GM18951 (cell line): ENCODE data around the gene AHSG.

Experiments used
- POLR2A ChIP-seq: IDR thresholded peaks from 4 replicates; pipeline ENCODE4 v1.6.1; 2011; ENCODE audit warnings: mild to moderate bottlenecking; ENCODE audit not compliant: insufficient read length, insufficient read depth; ENCODE audit errors: extremely low read depth
- in situ Hi-C: fragments of 300-500 bp; cut with MboI; formaldehyde crosslinking; loops from one replicate; pipeline ENCODE4 v1.12.0; 2022; ENCODE audit warnings: low sequenced_read_pairs, mixed read lengths, inconsistent platforms; ENCODE audit not compliant: unreplicated experiment

AHSG gene

DNA sequence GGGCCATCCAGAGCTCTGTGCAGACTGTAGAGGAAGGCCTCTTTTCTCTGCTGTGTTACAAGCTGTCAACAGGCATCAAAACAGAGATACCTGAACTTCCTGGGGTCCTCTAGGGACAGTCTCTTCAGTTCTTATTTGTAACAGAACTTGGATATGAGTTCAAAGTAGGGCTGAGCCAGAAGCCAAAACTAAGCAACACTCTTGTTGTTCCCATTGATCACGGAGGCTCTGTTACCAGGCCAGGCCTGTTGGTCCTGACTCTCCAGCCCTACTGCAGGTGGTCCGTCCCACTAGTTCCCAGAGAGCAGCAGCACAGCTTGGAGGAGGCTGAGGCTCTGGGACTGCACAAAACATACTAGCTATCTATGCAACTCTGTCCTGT, 13.1 kb upstream of the AHSG start:
- in situ Hi-C loops: loop anchor here (25.0 kb wide), 2 partner anchors 213 to 563 kb away; partner anchors contain the start of gene RFC4
- TF ChIP-seq POLR2A: no peak

DNA sequence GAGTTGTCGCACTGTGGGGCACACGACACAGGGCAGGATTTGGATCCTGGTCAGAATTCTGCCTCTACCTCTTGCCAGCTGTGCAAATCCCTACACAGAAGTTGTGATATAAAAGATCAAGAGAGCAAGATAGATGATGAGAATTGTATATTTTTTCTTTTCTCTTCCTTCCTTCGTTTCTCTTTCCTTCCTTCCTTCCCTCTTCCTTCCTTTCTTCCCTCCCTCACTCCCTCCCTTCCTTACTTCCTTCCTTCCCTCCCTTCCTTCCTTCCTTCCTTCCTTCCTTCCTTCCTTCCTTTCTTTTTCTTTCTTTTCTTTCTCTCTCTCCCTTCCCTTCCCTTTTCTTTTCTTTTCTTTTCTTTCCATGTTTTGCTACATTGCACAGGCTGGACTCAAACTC, 12.0 kb upstream of the AHSG start:
- in situ Hi-C loops: loop anchor here (25.0 kb wide), 2 partner anchors 211 to 561 kb away; partner anchors contain the start of gene RFC4
- no peak for TF ChIP-seq POLR2A

DNA sequence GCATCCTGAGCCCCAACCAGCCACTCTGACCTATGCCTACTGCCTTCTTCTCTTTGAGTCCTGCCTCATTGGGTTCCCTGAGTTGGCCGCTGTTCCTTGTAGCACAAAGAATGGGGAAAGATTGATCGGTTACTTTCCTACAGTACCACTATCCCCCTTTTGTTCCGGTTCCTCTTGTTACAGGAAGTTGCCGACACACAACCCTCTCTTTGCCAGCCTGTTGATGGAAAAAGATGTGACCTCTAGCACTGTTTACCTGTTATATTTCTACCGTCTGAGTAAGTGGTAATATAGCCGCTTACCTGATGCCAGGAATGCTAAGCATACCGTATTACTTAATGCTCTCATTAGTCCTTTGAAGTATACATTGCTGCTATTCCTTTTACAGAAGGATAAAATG, 9.7 kb upstream of the AHSG start:
- in situ Hi-C loops: loop anchor here (25.0 kb wide), 2 partner anchors 209 to 559 kb away; partner anchors contain the start of gene RFC4
- no peak for TF ChIP-seq POLR2A

DNA sequence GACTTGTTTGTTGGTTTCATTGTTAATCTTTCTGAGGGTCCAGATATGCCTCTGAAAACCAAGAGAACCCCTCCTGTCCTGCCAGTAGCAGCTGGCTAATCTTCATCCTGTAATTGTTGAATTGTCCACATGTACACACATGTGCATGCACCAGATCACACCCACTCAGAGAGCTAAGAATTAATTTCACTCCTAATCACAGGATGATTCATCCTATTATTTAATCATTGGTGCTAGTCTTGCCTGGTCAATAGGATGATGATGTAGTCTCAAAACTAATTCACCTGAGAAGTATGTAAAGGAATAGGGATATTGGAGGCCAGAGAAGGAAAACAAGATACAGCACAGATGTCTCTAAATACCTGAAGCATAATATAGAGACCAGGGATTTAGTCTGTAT, 7.8 kb upstream of the AHSG start:
- in situ Hi-C loops: loop anchor here (25.0 kb wide), 2 partner anchors 207 to 557 kb away; partner anchors contain the start of gene RFC4
- no peak for TF ChIP-seq POLR2A

DNA sequence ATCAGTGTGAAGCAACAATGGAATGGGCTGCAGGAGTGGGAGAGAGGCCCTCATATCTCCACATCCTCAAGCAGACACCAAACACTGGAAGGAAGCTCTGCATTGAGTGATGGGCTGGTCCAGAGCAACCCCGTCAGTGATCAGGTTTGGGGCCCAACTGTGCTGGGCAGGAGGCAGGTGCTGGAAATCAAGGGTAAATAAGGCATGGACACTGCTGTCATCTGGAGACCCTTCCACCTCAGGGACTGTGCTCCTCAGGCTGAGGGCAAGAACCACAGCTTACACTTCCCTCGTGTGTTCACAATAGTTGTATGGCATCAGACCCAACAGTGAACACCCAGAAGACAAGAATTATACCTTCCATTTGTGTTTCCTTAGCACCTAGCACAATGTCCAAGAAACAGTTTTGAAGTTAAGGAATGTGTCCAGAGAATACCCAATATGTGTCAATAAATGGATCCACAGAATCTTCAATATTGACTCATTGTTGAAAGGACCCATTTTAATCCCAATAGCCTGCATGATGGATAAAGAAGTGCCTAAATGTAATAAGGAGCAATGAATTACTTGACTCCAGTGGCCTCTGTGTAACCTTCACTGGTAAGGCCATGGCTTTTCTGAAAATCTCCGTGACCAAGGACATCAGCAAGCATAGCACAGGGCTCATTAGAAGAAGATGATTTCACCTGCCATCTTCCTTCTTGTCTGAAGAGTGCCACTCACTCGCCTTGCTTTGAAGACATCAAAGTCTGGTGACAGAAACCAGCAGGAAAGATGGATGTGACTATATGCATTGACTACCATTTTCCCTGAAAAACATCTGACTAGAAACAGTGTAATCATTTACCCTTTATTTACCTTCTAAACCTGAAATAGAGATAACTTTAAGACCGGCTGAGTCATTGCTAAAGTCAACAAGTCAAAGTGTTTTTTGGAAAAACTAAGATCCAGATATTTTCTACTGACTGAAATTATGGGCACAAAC, 7.0 kb upstream of the AHSG start:
- in situ Hi-C loops: loop anchor here (25.0 kb wide), 2 partner anchors 206 to 556 kb away; partner anchors contain the start of gene RFC4
- no peak for TF ChIP-seq POLR2A

DNA sequence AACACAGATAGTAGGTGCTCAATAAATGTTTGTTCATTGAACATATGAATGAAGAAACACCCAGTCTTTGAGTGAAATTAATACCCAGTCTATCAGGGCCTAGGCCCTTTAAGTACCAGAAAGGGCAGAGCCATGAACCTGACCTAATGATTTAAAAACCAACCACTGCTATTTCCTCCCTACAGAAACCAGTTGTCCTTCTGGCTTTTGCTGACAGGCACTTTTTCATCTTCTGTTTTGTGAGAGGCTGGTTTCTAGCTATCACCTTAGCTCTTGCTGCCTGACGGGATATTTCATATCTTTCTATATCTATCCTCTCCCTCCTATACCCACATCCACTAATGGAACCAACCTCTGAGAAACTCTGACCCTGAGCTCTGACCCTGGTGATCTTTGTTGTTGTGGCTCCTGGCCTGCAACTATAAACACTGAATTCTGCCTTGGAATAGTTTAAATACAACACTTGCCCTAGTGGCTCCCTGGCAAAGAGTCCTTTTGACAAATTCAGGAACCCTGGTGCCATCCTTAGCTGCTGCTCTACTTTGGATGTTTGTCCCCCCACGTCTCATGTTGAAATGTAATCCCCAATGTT, 4.1 kb upstream of the AHSG start:
- in situ Hi-C loops: loop anchor here (25.0 kb wide), 2 partner anchors 204 to 554 kb away; partner anchors contain the start of gene RFC4
- TF ChIP-seq POLR2A: no peak

DNA sequence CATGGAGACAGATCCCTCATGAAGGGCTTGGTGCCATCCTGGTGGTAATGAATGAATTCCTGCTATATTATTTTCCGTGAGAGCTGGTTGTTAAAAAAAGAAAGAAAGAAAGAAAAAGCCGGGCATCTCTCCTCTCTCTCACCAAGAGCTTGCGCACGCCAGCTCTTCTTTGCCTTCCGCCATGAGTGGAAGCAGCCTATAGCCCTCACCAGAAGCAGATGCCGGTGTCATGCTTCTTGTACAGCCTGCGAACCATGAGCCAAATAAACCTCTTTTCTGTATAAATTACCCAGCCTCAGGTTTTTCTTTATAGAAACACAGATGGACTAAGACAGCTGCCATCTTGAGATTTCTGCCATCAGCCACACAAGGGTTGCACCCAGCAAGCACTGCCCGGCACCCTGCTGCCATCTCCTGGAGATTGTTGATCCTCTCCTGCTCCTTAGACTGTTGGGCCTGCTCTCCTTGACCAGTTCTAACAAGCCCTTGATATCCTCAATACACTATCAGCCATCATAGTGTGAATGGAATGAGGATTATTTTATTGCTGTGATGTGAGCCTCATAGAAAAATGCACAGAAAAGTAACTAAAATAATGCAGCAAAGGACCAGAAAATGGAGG, 3.5 kb upstream of the AHSG start:
- in situ Hi-C loops: loop anchor here (25.0 kb wide), 2 partner anchors 203 to 553 kb away; partner anchors contain the start of gene RFC4
- TF ChIP-seq POLR2A: no peak

DNA sequence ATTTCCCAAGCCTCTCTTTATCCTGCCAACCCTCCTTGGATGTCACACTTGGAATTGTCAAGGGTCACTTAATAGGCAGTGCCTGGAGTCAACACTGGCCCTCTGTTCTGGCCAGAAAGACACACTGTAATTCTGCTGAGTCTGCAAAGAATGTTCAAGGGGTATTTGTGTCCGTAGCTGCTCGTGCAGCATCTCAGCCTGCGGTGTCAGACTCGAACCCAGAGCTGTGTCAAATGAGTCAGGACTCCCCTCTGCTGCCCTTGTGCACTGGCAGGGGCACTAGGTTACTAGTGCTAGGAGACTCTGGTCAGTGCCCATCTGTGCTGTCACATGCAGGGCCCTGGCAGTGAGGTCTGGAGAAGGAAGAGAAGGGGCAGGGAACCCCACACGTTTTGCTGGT, 795 bp upstream of the AHSG start:
- in situ Hi-C loops: loop anchor here (25.0 kb wide), 2 partner anchors 200 to 550 kb away; partner anchors contain the start of gene RFC4
- TF ChIP-seq POLR2A: no peak

DNA sequence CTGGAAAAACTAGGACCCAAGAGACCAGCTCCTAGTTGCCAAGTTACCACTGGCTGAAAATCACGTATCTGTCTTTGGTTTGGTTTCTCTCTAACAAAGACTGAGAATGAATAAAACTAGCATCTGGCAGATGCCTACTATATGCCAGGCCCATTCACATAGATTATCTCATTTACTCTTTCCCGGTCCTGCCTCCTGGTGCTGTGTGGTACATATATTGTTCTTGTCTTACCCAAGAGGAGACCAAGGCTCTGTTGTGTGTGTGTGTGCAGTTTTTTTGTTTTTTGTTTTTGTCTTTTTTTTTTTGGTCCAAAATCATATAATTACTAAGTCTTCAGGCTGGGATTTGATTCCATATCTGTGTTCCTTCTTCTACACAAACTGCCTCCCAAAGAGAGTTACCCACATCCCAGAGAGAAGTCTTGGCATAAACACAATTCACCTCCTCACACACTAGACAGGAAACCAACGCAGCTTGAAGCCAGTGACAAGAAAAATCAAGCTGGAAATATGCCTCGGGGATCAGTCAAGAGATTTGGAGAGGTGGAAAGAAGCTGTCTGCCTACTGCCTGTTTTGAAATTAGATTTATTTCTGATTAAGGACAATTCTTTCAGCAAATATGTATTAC, 891 bp downstream of the AHSG start:
- TF ChIP-seq POLR2A: no peak
- in situ Hi-C loops: loop anchor here (25.0 kb wide), 2 partner anchors 199 to 549 kb away; partner anchors contain the start of gene RFC4

DNA sequence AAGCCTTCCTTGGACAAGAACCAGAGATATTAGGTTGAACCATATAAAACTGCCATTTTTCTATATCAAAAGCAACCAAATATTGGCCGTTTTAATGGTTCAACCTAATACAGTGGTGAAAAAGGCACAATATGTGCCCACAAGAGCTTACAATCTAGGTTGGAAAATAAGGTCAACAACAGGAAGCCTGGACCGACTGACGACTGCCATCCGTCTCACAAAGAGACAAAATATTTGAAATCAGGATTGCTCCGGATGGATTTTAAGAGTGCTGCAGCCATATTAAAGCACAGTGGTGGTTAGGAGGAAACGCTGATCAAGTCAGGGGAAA, 1.4 kb downstream of the AHSG start:
- no peak for TF ChIP-seq POLR2A
- in situ Hi-C loops: loop anchor here (25.0 kb wide), 2 partner anchors 198 to 548 kb away; partner anchors contain the start of gene RFC4

DNA sequence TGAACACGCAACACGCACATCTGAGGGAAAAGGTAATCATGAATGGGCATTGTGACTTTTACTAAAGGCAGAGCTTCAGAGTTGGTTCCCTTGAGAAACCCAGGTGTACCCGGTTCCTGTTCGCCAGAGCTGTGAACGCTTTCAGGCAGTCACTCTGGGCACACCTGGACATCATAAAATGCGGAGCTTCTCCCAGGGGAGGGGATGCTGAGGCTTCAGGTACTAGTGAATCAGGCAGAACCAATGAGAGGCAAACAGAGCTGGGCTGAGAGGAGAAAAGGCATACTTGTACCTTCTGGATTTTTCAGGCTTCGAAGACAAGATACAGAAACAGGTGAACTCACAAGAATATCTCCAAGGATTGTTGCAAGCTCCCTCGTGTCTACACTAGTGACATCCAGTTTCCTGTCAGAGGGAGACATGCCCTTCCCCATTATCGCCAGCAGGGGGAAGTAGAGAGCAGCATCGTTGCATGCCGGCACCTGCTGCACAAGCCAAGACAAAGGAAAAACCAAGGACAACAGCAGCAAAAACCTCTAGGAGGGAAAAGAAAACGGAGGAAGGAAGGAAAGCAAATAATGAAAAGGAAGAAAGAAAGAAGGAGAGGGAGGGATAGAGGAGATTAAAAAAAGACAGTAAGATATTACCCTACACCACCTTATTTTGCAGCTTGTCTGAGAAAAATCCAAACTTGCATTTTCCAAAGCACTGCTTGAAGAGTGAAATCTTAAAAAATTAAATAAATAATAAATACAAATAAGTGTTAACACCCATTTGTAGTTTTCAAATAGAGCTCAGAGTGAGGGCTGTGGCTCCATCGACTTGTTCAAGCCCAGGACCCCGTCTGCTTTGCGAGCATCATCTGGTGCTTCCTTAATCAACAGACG, 2.0 kb downstream of the AHSG start:
- no peak for TF ChIP-seq POLR2A

DNA sequence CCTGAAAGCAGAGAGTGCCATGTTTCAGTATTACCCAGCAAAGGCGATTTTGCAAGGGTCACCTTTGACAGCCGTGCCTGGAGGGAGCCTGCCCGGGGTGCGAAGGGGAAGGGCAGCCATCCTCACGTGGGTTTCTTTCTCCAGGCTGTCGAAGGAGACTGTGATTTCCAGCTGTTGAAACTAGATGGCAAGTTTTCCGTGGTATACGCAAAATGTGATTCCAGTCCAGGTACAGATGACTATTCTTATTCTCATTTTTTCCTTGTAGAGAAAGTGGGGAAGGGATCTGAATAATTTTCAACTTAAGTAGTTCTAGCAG, 3.4 kb downstream of the AHSG start:
- in situ Hi-C loops: loop anchor here (25.0 kb wide), 2 partner anchors 196 to 546 kb away; partner anchors contain the start of gene RFC4
- no peak for TF ChIP-seq POLR2A

More for the DNA sequence above, 2.0 kb downstream of the AHSG start:
- in situ Hi-C loops: loop anchor here (25.0 kb wide), 2 partner anchors 197 to 547 kb away; partner anchors contain the start of gene RFC4
